Stimulated activated CD4-positive, alpha-beta T cell treated with anti-CD3 and anti-CD28 coated beads, Interleukin-2, amount 100 ng/mL, for 4 hours (primary cell): ENCODE results near the gene PIK3R1.
"Not testable (repeated sequence)": the region's sequence is repeated elsewhere in the genome, so short reads cannot be mapped to it uniquely, and the experiment has no call there.

Experiments used
- DNase-seq: peaks from one replicate; pipeline ENCODE4 v3.0.0-alpha.2; 2020; ENCODE audit warnings: low read depth

The PIK3R1 gene

DNA sequence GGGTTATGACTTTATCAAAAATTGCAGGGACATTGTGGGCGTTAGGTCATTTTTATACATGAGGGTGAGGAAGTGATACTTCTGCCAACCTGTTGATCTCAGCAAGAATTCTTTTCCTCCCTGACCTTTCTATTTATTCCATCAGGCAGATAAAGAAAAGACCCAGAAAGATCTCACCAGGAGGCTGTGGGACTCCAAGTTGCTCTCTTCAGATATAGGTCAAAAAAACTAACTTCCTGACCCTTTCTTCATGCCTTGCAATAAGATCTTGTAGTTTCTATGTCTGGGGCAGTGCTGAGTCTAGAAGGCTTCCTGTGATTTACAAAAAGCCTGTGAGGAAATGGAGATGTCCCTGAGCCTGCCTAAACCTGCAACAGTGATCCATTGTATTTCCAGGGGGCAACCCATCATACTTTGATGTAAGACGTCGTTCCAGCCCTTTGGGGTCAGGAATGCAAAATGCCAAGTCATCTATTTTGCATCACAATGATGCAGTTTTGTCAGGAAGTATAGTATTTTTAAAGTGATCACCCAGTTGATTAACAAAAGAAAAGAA lies 22.0 kb upstream of the PIK3R1 start:
- DNase-seq, result no peak

DNA sequence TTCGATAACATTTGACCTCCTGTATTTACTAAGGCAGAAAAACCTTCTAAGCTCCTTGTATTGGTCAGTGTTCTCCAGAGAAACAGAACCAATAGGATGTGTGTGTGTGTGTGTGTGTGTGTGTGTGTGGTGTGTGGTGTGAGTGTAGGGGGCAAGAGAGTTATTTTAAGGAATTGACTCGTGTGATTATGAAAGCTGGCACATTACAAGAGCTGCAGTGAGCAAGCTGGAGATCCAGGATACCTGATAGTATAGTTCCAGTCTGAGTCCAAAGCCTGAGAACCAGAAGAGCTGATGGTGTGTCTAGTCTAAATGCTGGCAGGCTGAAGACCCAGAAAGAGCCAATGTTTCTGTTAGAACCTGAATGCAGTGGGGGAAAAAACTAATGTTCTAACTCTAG lies 21.2 kb upstream of the PIK3R1 start:
- no peak for DNase-seq

GRCh38 chr5:68195137-68195536 lies 20.4 kb upstream of the PIK3R1 start:
- no peak for DNase-seq

GRCh38 chr5:68196876-68197275 lies 18.7 kb upstream of the PIK3R1 start:
- DNase-seq, result no peak

DNA sequence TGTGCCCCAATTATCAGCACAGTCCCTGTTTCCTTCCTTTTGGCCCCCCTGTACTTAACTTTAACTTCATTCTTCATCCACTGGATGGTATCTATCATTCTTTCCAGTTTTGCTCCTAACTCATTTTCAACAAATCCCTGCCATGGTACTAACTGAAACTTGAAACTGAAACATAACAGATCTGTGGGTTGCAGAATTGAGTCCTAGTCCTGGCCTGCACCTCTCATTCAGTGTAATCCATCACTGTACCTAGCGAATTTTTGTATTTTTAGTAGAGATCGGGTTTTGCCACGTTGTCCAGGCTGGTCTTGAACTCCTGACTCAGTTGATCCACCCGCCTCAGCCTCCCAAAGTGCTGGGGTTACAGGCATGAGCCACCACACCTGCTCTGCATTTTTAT lies 15.3 kb upstream of the PIK3R1 start:
- no peak for DNase-seq

DNA sequence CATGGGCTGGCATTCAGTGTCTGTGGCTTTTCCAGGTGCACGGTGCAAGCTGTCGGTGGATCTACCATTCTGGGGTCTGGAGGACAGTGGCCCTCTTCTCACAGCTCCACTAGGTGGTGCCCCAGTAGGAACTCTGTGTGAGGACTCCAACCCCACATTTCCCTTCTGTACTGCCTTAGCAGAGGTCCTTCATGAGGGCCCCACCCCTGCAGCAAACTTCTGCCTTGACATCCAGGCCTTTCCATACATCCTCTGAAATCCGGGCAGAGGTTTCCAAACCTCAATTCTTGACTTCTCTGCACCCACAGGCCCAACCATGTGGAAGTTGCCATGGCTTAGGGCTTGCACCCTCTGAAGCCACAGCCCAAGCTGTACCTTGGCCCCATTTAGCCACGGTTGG lies 4.9 kb upstream of the PIK3R1 start:
- not testable (repeated sequence) for DNase-seq

- DNase-seq, result no peak
Observed at GRCh38 chr5:68214482-68215207, 911 bp upstream of the PIK3R1 start.

DNA sequence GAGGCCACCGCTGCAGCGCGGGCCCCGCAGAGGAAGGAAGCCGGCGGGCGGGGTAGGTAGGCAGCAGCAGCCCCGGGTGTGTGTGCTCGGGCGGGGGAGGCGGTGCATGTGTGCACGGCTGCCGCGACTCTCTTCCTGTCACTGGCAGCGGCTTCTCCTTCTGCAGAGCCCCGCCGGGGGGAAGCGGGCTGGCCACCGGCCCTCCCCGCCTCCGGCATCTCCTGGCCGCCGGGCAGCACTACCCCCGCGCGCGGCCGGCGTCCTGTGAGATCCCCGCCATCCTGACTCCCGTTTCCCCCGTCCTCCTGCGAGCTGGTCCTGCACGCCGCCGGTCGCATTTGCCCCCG lies 315 bp downstream of the PIK3R1 start:
- DNase-seq, result peak; percentile 69

DNA sequence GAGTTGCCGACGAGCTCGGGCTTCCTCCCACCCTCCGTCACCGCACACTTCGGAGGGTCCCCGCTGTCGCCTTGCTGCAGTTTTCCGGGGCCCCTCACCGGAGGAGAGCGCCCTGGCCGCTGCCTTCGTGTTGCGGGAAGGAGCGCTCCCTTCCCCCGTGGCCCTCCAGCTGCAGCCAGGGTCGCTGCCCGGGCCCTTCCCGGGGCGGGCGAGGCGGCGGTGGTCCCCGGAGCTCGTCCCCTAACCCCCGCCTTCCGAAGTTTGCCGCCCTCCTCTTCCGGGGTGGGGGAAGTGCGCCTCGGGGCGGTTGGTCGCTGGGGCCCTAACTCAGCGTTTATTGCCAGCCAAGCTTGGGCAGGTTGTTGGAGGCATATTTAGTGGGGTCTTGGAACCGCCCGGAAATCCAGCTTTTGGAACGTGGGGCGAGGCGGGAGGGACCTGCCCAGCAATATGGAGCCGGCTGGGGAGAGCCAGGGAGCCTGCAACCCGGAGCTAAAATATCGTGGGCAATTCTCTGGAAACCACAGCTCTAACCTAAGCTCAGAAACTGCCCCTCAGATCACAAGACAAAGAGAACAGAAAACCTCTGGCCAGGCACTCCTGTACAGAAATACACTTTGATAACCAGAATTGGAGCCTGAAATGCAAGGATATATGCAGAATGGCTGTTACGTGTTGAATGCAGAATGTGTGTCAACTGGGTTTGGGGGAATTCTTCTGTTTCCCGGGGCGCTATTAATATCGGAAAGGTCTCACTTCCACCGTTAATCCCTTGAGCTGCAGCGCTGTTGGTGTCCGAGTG lies 890 bp downstream of the PIK3R1 start:
- no peak for DNase-seq

- no peak for DNase-seq
Observed at GRCh38 chr5:68217047-68217355, 1.4 kb downstream of the PIK3R1 start.

DNA sequence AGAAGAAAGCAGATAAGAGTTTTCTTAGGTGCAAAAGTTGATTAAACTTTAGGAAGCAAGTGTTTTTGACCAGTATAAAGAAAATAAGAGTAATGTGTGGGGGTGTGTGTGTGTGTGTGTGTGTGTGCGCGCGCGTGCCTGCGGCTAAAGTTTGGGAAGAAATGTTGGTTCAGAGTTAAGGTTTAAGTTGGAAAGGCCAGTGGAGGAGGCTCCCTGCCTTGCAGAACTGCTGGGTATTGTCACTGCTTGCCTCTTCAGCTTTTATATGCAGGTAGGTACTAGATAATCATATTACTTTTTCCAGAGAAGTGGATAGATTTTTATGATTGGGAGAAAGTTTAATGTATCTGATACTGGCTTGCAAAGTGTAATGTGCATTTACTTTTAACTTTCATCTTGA lies 2.0 kb downstream of the PIK3R1 start:
- DNase-seq, result no peak

- no peak for DNase-seq
Observed at GRCh38 chr5:68219161-68219816, 3.7 kb downstream of the PIK3R1 start.

DNA sequence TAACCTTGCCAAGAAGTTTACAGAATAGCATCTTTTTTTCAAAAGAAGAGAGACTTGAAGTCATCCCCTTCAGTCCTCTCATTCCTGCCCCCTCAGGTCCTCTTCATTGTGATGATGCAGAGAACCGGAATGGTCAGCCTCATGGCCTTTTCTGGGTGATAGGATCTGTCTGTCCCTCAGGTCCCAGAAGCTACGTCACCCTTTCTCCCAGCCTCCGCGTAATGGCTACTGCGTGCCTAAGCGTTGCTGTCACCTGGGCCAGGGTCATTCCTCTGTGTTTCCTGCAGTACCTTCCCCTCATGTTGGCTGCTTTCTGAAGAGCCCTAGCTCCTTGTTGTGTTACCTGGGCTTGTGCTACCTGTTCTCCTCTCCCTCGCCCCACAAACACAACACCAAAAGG lies 4.7 kb downstream of the PIK3R1 start:
- no peak for DNase-seq

DNA sequence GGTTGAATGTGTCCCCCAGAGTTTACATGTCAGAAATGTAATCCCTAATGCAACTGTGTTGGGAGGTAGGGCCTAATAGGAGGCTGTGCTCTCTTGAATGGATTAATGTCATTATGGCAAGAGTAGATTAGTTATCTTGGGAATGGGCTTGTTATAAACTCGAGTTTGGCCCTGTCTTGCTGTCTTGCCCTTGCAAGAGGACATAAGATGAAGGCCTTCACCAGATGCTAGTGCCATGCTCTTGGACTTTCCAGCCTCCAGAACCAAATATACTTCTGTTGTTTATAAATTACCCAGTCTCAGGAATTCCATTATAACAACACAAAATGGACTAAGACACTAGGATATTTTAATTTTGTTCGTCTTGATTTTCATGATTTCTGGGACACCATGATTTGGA lies 5.4 kb downstream of the PIK3R1 start:
- DNase-seq, result no peak

DNA sequence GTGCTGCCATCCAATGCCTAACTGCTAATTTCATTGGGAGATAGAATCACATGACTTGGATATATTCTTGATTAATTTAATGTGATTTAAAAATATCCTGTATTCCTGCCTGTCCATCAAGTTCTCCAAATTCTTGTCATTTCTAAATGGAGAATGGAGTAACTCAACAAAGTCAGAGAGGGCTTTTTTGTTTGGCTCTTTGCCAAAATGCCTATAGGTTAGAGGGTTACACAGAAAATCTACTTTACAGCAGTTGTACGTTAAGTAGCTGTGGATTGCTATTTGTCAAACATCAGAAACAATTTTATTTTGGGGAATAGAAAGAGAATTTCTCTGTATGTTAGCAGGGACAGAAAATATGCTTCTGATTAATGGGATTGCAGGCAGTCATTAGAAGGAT lies 5.9 kb downstream of the PIK3R1 start:
- no peak for DNase-seq

GRCh38 chr5:68222310-68222709 lies 6.8 kb downstream of the PIK3R1 start:
- DNase-seq, result no peak

- DNase-seq, result no peak
Observed at GRCh38 chr5:68222824-68223354, 7.3 kb downstream of the PIK3R1 start.

GRCh38 chr5:68223904-68224303 lies 8.3 kb downstream of the PIK3R1 start:
- DNase-seq, result no peak

GRCh38 chr5:68224509-68225187 lies 9.1 kb downstream of the PIK3R1 start:
- DNase-seq, result no peak

DNA sequence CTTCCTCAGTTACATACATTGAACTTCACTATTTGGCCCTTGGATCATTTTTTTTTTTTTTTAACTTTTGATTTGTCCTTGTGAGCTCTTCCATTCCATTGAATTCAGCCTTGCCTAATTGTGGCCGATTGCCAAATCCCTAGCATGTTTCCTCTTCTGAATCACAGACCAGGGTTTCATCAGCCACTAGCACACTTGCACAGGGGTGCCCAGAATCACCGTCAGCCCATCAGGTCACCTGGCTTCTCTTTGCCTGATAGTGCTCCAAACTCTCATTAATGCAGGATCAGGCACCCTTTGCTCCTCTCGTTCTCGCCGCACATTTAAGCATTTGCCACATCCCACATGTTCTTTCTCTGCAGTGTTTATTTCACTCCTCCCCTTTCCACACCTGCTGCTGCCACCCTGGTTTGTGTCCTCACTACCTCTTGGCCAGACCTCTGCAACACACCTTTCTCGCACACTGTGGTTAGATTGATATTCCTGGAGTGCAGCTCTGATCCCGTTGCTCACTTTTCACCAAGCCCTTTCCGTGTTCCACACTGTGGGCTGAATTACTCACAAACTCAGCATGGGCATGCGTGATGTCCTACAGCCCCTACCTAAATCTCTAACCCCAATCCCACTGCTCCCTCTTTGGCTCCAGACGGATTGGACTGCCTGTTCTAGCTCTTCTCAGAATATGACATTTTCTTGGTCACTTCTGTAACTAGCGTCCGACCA lies 9.8 kb downstream of the PIK3R1 start:
- no peak for DNase-seq

- no peak for DNase-seq
Observed at GRCh38 chr5:68225911-68226545, 10.5 kb downstream of the PIK3R1 start.
